AG10803 (cell line): Measurements from ENCODE around the gene ADD1.
"Not testable (repeated sequence)": the region's sequence is repeated elsewhere in the genome, so short reads cannot be mapped to it uniquely, and the experiment has no call there.

Experiments
- DNase-seq: peaks from one replicate; pipeline ENCODE4 v3.0.0; 2010; ENCODE audit warnings: low read depth
- H3K4me3 ChIP-seq: 2 replicates; pipeline ENCODE4 v1.5.1; 2011; ENCODE audit warnings: mild to moderate bottlenecking, low read length, control low read depth
- CTCF ChIP-seq: conservative IDR thresholded peaks from 2 replicates; pipeline ENCODE4 v1.5.1; 2011; ENCODE audit warnings: mild to moderate bottlenecking, low read length, control low read depth, inconsistent platforms

The ADD1 gene

DNA sequence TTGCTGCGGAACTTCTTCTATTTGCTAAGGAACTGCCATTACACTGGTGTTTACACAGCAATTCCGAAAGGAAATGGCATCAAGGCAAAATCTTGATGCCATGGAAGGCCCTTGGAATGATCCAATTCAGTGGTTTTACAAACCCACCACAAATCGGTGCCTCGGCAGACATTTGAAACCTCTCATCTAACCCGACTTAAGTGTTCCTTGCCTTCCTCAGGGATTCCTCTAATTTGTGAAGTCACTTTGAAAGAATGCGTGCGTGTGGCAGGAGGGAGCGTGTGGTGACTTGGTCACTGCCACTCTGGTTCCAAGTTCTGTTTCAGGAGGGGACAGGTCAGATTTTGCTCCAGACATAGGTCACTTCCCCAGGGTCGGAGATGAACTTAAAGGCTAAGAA, 114.8 kb downstream of the ADD1 start:
- DNase-seq, result peak; percentile 59
- TF ChIP-seq CTCF, result no peak
- H3K4me3 ChIP-seq, result no peak overlapping the region

DNA sequence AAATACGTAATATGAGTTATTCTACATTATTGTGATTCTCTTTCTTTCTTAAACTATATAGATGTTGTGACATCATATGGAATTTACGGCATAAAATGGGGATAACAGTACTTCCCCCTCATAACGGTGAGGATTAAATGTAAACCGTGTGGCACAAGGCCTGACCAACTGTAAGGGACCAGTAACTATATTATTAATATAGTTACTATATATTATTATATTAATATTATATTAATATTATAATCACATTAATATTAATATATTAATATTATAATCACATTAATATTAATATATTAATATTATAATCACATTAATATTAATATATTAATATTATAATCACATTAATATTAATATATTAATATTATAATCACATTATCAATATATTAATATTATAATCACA, 116.8 kb downstream of the ADD1 start:
- not testable (repeated sequence) for H3K4me3 ChIP-seq, DNase-seq

- TF ChIP-seq CTCF, result no peak
- H3K4me3 ChIP-seq, result peak overlapping the region; percentile 89
- no peak for DNase-seq
Measured at GRCh38 chr4:2961421-2961810, 117.8 kb downstream of the ADD1 start.

GRCh38 chr4:2961811-2962441, 118.3 kb downstream of the ADD1 start:
- H3K4me3 ChIP-seq, result peak overlapping the region; percentile 89
- no peak for TF ChIP-seq CTCF
- DNase-seq, result no peak

DNA sequence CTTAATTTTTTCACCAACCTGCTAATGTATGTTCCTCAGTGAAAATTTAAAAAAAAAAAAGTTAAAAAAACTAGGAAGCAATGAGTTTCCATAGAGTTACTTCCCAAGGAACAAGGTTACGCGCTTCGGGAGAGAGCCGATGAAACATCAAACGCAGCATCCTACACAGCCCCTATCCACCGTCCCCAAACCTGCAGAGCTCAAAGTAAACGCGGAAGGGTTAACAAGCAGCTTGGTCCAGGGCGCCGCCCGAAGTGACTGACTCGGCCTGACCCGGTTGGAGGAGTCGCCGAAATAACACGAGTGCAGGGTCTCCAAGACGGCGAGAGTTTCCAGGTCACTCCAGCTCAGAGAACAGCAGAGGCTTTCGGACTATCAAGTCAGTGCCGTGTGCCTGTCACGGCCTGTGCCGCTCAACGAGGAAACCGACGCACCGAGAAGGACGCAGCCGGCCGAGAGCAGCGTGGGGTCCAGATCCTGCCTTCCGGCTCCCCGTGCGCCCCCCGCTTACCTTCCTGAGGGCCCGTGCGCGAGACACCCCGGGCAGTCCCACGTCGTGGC, 119.0 kb downstream of the ADD1 start:
- peak; percentile 43 for DNase-seq
- TF ChIP-seq CTCF, result no peak
- H3K4me3 ChIP-seq, result peak overlapping the region; percentile 89

DNA sequence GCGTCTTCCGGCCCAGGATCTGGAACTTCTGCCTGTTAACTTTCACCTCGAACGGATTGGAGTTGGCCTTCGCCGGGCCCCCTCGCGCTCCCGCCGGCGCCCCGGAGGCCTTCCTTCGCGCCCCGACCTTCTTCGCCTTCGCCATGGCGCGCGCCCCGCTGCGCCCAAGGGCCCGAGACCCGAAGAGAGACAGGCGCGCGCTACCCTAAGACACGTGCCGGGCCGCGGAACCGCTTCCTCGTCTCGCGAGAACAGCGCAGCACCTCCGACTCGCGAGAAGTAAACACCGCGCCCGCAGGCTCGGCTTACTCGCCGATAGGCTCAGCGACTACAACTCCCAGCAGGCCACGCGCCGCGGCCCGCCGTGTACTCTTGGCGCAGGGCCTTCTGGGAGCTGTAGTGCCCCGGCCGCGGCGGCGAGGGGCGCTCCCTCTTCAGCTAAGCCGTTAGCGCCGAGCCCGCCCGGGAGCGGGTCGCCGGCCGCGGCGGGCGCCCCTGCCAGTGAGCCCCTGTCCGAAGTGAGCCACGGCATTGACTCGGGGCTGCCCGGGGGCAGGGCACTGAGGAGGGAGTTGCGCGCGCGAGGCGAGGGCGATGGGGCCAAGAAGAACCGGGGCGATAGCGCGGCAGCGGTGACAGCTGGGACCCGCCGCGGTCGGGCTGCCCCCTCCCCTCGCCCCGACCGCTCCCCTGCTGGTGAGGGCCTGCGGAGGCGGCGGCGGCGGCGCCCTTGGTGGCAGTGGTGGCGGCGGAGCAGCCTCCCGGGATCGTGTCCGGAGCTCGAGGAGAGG, 119.7 kb downstream of the ADD1 start, which contains the start of the genes GRK4 and NOP14:
GRK4 (plus strand) TSS at position 397 of the 791 bp plus-strand sequence. CDS start 500 bp downstream, outside the sequence.
NOP14 (minus strand) TSS at position 232 of the 791 bp plus-strand sequence; CDS start at position 145, 87 bp downstream.
- TF ChIP-seq CTCF, result no peak; the same call in 1 of the 2 replicates
- peak within 1 kb of the TSS; percentile 89 for H3K4me3 ChIP-seq
- DNase-seq, result peak; percentile 99

DNA sequence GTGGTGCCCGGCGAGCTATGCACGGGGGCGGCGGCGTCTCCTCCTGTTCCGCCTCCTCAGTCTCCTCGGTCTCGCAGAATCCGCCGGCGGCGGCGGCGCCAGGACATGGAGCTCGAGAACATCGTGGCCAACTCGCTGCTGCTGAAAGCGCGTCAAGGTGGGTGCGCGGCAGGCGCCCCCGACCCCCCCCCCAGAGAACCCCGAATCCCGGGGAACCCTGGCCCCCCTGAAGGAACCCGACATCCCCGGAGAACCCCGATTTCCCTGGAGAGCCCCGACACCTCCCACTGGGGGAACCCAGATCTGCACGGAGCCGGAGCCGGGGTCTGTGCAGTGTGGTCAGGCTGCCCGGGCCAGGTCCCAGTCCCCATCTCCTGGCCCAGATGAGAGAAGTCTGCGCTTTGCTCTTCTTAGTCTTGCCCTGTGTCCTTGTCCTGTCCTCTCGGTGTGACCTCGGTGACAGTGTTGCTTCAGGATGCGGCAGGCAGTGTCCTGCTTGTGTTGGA, 120.4 kb downstream of the ADD1 start:
- no peak for TF ChIP-seq CTCF
- DNase-seq, result peak; percentile 50
- H3K4me3 ChIP-seq, result peak overlapping the region; percentile 89
